Transverse colon (tissue), 4 donors: Measurements from ENCODE around the gene DLG2. TPM values are rescaled to one million over a fixed set of nuclear protein-coding genes. Genes with fewer than 3 reads are reported as not detected.
"Not testable (repeated sequence)": the region's sequence is repeated elsewhere in the genome, so short reads cannot be mapped to it uniquely, and the experiment has no call there.

Experiments used
- DNase-seq: peaks from one replicate; pipeline ENCODE4 v3.0.0-alpha.2; 2019
- H3K27ac ChIP-seq, 4 donors: fragments of 200-600 bp; sonication (generic); 2 replicates each; pipeline ENCODE4 v1.5.1; 2016 to 2018; ENCODE audit warnings: inconsistent platforms in 4 of 4
- H3K27me3 ChIP-seq: fragments of 200-600 bp; sonication (generic); 2 replicates; pipeline ENCODE4 v1.5.1; 2017; ENCODE audit warnings: inconsistent platforms
- H3K36me3 ChIP-seq, 4 donors: fragments of 200-600 bp; sonication (generic); 2 replicates each; pipeline ENCODE4 v1.5.1; 2017 to 2019; ENCODE audit warnings: inconsistent platforms in 4 of 4
- H3K4me1 ChIP-seq, 4 donors: fragments of 200-600 bp; sonication (generic); 2 replicates each; pipeline ENCODE4 v1.5.1; 2017 to 2020; ENCODE audit warnings: inconsistent platforms in 4 of 4
- H3K4me3 ChIP-seq, 4 donors: fragments of 200-600 bp; sonication (generic); 1 replicate in 1 of 4; 2 replicates in 3 of 4; pipeline versions ENCODE4 v1.5.1 to v1.6.1; 2017 to 2019; ENCODE audit warnings: inconsistent platforms in 4 of 4
- H3K9me3 ChIP-seq, 2 donors: fragments of 200-600 bp; sonication (generic); 2 replicates each; pipeline ENCODE4 v1.5.1; 2017 to 2019; ENCODE audit warnings: inconsistent platforms in 2 of 2
- EP300 ChIP-seq: sonication (generic); formaldehyde crosslinking; IDR thresholded peaks from one replicate; pipeline ENCODE4 v1.6.1; 2017; ENCODE audit warnings: antibody characterized with exemption, low read depth
- POLR2A ChIP-seq: fragments of 450-650 bp; IDR thresholded peaks from one replicate; pipeline ENCODE4 v1.6.1; 2016; ENCODE audit warnings: antibody characterized with exemption, mild to moderate bottlenecking, moderate library complexity
- POLR2AphosphoS5 ChIP-seq, 3 donors: sonication (generic); formaldehyde crosslinking; IDR thresholded peaks; one replicate each; pipeline ENCODE4 v1.6.1; 2016; ENCODE audit warnings: antibody characterized with exemption in 3 of 3
- WGBS, 2 donors: methylation state at CpG; one replicate each; pipeline ENCODE4 v1.1.5; 2018; ENCODE audit warnings: low coverage in 1 of 2; 5-methylcytosine and 5-hydroxymethylcytosine counted together
- in situ Hi-C, 4 donors: fragments of 200-750 bp; cut with MboI; loops; one replicate each; pipeline versions ENCODE4 v1.15.0 to v1.15.1; 2017; ENCODE audit warnings: low sequenced_read_pairs in 3 of 4, low pct_ligation_motif_present in 1 of 4, low pct_unique_long_range_greater_than_20kb in 1 of 4
- intact Hi-C: fragments of 100-400 bp; cut with DNase I; formaldehyde crosslinking; loops from one replicate; pipeline ENCODE4 v1.15.1; 2023; ENCODE audit warnings: low total_unique reads
- total RNA-seq, 4 donors: library from RNA; depleted of rRNA; stranded (reverse); fragments of >200 nt; gene quantifications; one replicate each; pipeline ENCODE4 v1.1.0, GENCODE V29; 2016
- TF ChIP-seq, protein P1 (sequence below), 5 experiments: fragments of 200-600 bp in 3 of 5; fragments of 450-650 bp in 2 of 5; sonication (generic) in 3 of 5; IDR thresholded peaks; 1 replicate in 2 of 5; 2 replicates in 3 of 5; pipeline ENCODE4 v1.5.1; 2016 to 2017; ENCODE audit warnings: antibody characterized with exemption in 5 of 5, inconsistent platforms in 3 of 5, mild to moderate bottlenecking in 2 of 5, moderate library complexity in 1 of 5

DLG2 gene
- total RNA-seq, 4 donors from 2014 or later = 1.9 to 28.3 (median 3.7) TPM

DNA sequence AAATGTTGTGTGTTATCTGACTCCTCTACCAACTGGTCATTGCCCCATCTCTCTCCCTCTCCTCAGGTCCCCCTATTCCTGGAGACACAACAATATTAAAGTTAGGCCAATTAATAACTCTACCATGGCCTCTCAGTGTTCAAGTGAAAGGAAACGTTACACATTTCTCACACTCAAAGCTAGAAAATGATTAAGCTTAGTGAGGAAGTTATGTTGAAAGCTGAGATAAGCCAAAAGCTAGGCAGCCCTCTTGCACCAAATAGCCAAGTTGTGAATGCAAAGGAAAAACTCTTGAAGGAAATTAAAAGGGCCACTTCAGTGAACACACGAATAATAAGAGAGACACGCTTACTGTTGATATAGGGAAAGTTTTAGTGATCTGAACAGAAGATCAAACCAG is 6.9 kb downstream of the DLG2 start:
- DNase-seq = no peak
- H3K36me3 ChIP-seq = no peaks in the 10 kb centered on the region
- intact Hi-C loops (no loop called here), in situ Hi-C loops (loop anchor here in 1 of 4 donors (25.0 kb wide), 1 partner anchor 217 kb away; no protein-coding TSS in a partner anchor)
- H3K9me3 ChIP-seq = no peaks in the 10 kb centered on the region
- WGBS, 2 donors = 61 to 72% methylated on average over 3 of the region's 3 CpGs
- no peaks in the 10 kb centered on the region for H3K27me3 ChIP-seq
- H3K4me3 ChIP-seq = no peak overlapping the region
- H3K4me1 ChIP-seq = no peaks in the 10 kb centered on the region
- no peak overlapping the region for H3K27ac ChIP-seq
- TF ChIP-seq POLR2AphosphoS5 (IDR thresholded peaks at IDR 0.05) = no peak
- no peak for TF ChIP-seq POLR2A
- TF ChIP-seq, protein P1, sequence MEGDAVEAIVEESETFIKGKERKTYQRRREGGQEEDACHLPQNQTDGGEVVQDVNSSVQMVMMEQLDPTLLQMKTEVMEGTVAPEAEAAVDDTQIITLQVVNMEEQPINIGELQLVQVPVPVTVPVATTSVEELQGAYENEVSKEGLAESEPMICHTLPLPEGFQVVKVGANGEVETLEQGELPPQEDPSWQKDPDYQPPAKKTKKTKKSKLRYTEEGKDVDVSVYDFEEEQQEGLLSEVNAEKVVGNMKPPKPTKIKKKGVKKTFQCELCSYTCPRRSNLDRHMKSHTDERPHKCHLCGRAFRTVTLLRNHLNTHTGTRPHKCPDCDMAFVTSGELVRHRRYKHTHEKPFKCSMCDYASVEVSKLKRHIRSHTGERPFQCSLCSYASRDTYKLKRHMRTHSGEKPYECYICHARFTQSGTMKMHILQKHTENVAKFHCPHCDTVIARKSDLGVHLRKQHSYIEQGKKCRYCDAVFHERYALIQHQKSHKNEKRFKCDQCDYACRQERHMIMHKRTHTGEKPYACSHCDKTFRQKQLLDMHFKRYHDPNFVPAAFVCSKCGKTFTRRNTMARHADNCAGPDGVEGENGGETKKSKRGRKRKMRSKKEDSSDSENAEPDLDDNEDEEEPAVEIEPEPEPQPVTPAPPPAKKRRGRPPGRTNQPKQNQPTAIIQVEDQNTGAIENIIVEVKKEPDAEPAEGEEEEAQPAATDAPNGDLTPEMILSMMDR (IDR thresholded peaks at IDR 0.05) = no peak
- no peak for TF ChIP-seq EP300

DNA sequence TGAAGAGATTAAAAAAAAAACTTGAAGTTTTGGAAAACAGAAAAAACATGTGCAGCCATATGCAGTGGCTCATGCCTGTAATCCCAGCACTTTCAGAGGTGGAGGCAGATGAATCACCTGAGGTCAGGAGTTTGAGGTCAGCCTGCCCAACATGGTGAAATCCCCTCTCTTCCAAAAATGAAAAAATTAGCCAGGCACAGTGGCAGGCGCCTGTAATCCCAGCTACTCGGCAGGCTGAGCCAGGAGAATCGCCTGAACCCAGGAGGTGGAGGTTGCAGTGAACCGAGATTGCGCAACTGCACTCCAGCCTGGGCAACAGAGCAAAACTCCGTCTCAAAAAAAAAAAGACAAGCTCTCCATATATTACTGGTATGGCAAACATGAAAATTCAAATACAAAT is 7.6 kb downstream of the DLG2 start:
- no peak overlapping the region for H3K27ac ChIP-seq
- H3K4me1 ChIP-seq = no peaks in the 10 kb centered on the region
- H3K4me3 ChIP-seq = no peak overlapping the region
- no peaks in the 10 kb centered on the region for H3K36me3 ChIP-seq
- WGBS, 2 donors = 89% methylated on average over 4 to 6 of the region's 6 CpGs
- in situ Hi-C loops = loop anchor here in 1 of 4 donors (25.0 kb wide), 1 partner anchor 218 kb away; no protein-coding TSS in a partner anchor
- no peak for DNase-seq
- no peak for TF ChIP-seq POLR2A
- TF ChIP-seq, protein P1 (IDR thresholded peaks at IDR 0.05) = no peak
- TF ChIP-seq EP300 = no peak
- no peak for TF ChIP-seq POLR2AphosphoS5 (IDR thresholded peaks at IDR 0.05)
- H3K9me3 ChIP-seq = no peaks in the 10 kb centered on the region
- intact Hi-C loops = no loop called here
- no peaks in the 10 kb centered on the region for H3K27me3 ChIP-seq

DNA sequence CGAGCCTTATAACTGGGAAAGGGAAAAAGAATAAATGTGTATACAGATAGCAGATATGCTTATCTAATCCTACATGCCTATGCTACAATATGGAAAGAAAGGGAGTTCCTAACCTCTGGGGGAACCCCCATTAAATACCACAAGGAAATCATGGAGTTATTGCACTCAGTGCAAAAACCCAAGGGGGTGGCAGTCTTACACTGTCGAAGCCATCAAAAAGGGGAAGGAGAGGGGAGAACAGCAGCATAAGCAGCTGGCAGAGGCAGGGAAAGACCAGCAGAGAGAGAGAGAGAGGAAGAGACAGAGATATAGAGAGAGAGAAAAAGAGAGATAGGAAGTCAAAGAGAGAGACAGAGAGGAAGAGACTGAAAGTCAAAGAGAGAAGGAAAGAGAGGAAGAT is 15.5 kb downstream of the DLG2 start:
- DNase-seq, H3K36me3 ChIP-seq, H3K27me3 ChIP-seq, H3K9me3 ChIP-seq, H3K4me3 ChIP-seq, H3K4me1 ChIP-seq, intact Hi-C loops, H3K27ac ChIP-seq: not testable (repeated sequence)
- WGBS, 2 donors = 57 to 71% methylated on average over 2 of the region's 2 CpGs
- in situ Hi-C loops = loop anchor here in 1 of 4 donors (25.0 kb wide), 1 partner anchor 226 kb away; no protein-coding TSS in a partner anchor

DNA sequence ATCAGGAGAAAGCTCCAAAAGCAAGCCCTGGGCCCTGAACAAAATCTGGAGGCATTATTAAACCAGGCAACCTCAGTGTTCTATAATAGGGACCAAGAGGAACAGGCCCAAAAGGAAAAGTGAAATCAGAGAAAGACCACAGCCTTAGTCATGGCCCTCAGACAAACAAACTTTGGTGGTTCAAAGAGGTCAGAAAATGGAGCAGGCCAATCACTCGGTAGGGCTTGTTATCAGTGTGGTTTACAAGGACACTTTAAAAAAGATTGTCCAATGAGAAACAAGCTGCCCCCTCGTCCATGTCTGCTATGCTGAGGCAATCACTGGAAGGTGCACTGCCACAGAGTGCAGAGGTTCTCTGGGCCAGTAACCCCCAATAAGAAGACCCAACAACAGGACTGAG is 17.9 kb downstream of the DLG2 start:
- in situ Hi-C loops = loop anchor here in 1 of 4 donors (25.0 kb wide), 1 partner anchor 228 kb away; no protein-coding TSS in a partner anchor
- H3K27ac ChIP-seq, DNase-seq, H3K27me3 ChIP-seq, H3K36me3 ChIP-seq, H3K4me1 ChIP-seq, H3K4me3 ChIP-seq, intact Hi-C loops, H3K9me3 ChIP-seq: not testable (repeated sequence)
- WGBS, 2 donors = 61 to 75% methylated on average over 2 of the region's 2 CpGs

DNA sequence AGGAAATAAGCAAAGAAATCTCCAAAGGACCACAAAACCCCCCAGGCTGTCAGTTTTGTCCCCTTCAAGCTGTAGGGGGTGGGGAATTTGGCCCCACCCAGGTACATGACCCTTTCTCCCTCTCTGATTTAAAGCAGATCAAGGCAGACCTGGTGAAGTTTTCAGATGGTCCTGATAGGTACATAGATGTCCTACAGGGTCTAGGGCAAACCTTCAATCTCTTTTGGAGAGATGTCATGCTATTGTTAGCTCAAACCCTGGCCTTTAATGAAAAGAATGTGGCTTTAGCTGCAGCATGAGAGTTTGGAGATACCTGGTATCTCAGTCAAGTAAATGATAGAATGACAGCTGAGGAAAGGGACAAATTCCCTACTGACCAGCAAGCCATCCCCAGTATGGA is 18.5 kb downstream of the DLG2 start:
- H3K4me1 ChIP-seq, H3K27ac ChIP-seq, H3K36me3 ChIP-seq, H3K9me3 ChIP-seq, H3K27me3 ChIP-seq, intact Hi-C loops, DNase-seq, H3K4me3 ChIP-seq: not testable (repeated sequence)
- in situ Hi-C loops = loop anchor here in 1 of 4 donors (25.0 kb wide), 1 partner anchor 229 kb away; no protein-coding TSS in a partner anchor

DNA sequence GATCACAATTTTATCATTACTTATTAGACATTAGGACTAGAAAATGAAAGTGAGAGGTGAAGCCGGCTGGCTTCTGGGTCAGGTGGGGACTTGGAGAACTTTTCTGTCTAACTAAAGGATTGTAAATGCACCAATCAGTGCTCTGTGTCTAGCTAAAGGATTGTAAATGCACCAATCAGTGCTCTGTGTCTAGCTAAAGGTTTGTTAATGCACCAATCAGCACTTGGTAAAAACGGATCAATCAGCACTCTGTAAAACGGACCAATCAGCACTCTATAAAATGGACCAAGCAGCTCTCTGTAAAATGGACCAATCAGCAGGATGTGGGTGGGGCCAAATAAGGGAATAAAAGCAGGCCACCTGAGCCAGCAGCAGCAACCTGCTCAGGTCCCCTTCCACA is 20.9 kb downstream of the DLG2 start:
- WGBS, 2 donors = 89 to 90% methylated on average over 3 of the region's 3 CpGs
- H3K36me3 ChIP-seq, H3K27ac ChIP-seq, intact Hi-C loops, H3K4me3 ChIP-seq, H3K4me1 ChIP-seq, H3K9me3 ChIP-seq, DNase-seq, H3K27me3 ChIP-seq: not testable (repeated sequence)
- in situ Hi-C loops = loop anchor here in 1 of 4 donors (25.0 kb wide), 1 partner anchor 231 kb away; no protein-coding TSS in a partner anchor
